ENCODE results near the gene RORB.

RORB gene

DNA sequence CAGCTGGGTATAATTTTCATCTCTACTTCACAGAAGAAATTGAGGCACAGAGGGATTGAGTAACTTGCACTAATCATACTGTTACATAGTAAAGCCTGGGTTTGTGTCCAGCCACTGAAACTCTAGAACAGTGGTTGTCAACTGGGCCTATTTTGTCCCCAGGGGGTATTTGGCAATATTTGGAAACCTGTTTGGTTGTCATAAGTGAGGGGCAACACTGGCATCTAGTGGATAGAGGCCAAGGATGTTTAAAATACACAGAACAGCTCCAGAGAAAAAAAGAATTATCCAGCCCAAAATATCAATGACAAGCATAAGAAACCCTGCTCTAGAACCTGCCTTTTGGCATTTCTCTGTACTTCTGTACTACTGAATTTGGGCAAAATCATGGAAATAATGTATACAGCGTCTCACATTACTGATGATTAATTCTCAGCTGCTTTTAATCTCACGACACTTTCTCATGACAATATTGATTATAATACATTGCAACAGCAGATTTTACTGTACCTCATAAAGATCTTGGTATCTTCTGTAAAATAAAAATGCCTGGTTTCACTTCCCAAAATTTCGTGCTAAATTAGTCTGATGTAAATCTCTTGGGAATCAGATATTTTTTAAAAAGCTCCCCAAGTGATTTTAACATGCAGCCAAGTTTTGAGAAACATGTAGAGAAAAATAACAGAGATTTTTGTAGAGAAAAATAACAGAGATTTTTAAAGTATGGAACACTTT, 112.7 kb downstream of the RORB start:
- no peak for DNase-seq

DNA sequence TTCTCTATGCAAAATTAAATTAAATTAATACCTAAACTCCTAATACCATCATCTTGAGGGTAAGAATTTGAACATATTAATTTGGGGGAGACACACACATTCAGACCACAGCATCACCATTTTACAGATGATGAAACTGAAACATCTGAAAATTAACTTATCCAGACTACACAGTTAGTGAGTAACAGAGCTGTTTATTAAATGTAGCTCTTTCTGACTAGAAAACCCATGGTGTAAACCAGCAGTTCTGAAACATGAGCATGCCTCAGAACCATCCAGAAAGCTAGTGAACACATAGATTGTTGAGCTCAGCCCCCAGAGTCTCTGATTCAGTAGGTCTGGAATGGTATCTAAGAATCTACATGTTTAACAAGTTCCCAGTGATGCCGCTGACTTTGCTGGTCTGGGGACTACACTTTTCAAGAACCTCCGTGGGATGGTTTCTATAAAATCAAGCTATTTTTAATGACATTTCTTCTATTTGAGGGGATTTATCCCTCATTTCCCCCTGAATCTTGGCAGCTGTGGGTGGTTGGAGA, 113.5 kb downstream of the RORB start:
- DNase-seq = no peak

DNA sequence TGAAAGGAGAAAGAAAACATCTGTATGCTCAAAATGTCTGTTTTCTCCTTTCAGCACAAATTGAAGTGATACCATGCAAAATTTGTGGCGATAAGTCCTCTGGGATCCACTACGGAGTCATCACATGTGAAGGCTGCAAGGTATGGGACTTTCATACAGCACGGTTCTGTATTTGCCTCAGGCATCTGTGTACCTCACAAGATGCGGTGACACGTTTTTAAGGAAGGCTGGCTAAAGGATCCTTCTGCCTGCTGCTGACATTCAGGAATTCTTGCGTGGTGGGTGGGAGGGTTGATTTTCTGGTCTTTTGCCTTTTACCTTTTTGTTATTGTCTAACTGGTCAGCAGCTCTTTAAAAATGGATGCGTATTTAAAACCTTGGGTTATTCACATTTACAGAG, 133.1 kb downstream of the RORB start:
- no peak for DNase-seq

DNA sequence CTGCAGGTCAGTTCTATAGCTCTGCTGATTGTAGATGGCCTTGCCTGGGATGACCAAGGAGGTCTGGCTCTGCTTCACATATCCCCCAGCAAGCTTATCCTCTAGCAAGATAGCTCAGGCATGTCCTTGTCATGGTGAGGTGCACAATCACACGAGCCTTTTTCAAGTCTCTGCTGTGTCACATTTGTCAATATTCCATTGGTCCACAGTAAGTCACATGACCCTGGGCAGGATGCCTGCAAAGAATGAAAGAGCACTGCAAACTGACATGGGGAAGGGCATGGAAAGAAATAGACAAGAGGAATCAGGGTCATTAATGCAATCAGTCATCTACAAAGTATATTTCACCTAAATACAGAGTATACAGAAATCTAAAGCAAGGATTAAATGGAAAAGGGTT, 142.0 kb downstream of the RORB start:
- no peak for DNase-seq

DNA sequence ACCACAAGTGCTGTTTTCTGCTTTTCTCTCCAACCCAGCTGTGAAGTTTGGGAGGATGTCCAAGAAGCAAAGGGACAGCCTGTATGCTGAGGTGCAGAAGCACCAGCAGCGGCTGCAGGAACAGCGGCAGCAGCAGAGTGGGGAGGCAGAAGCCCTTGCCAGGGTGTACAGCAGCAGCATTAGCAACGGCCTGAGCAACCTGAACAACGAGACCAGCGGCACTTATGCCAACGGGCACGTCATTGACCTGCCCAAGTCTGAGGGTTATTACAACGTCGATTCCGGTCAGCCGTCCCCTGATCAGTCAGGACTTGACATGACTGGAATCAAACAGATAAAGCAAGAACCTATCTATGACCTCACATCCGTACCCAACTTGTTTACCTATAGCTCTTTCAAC, 145.2 kb downstream of the RORB start:
- DNase-seq = no peak

DNA sequence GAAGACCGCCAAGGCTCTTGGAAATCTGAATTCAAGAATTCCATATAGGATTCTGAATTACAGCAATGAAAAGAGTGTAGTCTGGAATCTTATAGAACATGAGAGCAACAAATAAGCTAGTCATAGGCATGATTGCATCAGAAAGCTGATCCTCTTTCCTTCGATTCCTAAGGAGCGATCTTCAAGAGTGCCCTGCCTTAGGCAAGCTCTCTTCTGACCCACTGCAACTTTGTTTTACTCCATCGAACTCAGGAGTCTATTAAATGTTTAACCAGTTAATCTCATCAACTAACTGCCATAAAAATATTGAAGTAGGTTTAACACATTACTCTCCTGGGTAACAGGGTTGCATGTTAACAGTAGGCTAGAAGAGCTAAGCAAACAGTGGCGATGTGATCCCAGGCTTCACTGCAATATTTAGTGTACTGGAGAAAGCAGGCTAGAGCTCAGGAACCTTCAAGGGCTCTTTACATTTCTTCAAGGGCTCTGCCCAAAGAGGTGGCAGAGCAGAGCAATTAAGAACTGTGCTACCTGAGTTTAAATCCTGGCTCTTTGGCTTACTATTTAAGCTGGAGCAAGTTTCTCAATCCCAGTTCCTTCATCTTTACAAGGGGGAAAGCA, 146.3 kb downstream of the RORB start:
- no peak for DNase-seq

DNA sequence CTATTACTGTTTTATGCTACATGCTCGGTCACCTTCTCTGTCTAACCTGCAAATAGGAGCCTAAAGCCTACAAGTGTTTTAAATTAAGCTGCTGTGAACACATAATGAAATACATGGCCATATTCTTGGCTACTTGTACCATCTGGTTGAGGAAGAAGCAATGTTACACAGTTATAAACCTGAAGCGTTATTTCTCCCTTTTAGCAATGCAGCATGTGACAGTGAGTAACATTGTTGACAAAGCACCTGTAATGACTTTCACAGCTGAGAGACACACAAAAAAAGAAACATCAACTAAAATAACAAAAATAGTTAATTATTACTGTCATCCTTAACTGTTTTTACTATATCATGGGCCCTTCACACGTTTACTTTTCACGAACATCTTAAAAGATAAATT, 146.9 kb downstream of the RORB start:
- DNase-seq = no peak

DNA sequence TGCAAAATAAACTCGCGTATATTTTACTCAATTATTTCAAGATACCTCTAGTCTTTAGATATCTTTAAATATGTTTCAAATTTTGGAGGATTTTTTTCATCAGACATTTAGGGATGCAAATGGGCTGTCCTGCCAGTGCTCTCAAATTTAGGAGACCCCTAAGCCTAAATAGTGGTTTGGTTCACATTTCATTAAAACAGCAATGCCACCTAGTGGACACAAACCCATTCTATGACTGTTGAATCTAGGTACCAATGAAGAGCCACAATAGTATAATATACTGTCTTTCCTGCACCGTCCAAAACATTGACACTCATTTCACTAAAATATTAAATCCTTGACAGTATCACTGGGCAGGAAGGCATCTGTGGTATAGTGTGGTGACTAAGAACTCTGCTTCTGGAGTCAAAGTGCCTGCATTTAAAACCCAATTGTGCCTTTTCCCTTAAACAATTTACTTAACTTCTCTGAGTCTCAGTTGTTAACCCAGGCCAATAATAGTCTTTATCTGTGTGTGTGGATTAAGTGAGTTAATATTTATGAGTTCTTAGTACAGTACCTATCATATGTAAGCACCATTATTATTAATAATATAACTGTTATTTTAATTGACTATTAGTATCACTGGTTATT, 148.0 kb downstream of the RORB start:
- no peak for DNase-seq

DNA sequence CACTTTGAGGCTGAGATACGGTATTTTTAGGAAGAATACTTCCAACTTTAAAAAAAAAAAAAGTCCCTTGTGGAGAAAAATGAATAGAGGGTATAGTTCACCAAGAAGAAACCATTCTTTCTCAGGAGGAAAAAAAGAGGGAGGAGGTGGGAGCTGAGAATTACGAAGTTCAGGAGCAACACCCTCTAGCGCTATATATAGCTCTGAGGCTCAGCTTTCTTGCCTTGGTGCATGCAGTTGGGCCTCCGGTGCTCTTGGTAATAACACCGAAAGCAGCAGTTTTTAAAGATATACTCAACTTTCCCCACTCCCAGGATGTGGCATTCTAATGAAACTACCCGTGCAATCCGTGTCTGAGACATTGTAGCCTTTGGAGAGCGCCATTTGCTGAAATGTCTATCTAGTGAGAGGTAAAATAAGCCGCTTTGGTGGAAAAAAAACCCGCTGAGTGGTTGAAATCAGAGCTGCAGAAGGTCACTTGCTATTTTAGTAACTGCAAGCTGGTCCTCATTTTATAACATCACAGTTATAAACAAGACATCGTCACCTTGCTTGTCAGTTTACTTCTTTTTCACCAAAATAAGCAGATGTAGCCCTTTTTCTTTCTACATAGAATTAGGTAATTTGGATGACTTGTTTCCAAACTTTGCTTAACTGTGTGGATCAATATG, 156.4 kb downstream of the RORB start:
- DNase-seq = no peak

DNA sequence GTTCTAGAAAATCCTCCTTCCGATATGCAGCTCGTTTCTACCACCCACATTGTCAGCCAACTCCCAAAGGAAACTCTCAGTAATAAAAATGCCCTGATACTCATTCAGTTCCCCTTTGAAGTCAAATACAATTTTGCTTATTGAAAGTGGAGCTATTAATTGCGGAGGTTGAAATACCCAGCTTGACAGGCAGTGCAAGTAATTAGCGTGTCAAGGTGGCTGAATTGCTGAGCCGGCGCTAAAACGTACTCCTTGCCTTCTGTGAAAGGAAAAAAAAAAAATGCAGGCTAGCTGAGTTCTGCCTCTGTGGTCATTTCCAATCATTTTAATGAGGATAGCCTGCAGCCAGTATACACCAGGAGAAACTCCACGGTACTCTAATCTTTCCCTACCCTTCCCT, 165.5 kb downstream of the RORB start:
- DNase-seq = no peak

DNA sequence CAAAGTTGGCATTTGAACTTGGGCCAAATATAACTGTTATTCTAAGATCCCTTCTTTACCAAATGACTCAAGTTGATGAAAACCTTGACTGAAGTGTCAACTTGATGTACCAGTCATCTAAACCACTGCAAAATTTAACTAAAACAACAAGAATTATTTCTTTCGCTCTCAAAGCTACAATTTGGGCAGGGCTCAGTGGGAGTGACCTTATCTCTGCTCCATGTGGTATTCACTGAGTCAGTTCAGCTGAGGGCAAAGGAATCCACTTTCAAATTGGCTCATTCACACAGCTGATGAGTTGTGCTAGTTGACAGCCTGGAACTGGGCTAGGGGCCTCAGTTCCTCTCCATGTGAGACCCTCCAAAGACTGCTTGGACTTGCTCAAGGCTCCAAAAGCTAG, 166.3 kb downstream of the RORB start:
- DNase-seq = no peak

DNA sequence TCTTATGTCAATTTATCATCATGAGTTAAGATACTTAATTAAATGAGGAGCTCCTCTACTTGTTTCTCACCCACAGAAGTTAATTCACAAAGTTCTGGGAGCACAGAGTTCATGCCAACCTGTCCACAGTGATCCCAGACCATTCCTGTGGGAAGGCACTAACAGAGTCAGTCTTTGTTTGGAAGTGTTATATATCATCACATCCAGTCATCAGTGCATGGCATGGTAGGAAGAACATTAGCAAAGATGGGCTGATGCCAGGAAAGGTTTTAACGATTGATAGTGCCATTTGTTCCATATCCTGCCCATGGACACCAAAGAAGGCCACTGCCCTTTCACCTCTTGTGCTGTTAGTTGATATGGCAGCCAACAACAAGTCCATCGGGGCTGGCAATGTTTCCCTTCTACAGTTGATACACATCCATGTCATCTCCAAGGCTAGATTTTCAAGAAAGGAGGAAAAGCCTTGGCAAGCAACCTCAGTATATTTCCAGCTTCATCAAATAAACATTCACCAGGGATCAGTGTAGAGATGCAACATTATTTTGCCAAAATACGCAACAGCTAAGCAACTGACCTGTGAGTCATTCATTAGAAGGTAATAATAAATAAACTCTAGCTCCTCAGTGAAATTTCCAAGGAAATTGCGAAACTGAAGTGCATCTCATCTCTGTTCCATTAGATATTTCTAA, 169.6 kb downstream of the RORB start:
- no peak for DNase-seq

DNA sequence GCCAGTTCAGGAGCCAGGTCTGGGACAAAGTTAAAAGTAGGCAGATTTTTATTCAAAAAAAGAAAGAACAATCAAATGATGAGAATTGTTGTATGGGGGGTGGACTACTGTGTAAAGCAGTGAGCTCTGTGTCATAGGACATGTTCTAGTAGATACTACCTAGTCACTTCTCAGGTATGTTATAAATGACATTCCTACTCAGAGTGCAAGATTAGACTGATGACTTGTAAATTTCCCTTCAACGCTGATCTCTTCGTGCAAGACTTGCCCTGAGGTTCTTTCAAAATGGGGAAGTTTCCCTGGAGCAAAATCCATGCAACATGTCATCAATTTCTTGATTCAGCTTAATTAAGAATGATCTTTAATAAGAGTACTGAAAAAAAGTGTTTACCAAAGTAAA, 175.1 kb downstream of the RORB start:
- no peak for DNase-seq

DNA sequence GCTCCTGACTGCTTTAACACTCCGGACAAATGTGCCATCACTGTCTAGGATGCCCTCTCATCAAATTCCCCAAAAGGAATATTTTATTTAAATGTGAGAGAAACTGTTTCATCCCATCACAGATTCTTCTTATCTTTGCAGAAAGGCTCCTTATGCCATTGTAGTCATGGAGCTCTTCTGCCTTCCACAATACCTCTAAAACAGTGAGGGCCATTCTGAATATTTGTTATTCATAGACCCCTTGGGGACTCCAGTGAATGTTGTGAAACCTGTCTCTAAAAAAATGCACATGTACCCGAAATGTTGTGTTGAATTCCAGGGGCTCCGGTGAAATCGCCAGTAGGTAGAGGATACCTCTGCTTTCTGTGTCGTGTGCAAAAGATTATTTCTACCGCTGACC, 176.9 kb downstream of the RORB start:
- no peak for DNase-seq

DNA sequence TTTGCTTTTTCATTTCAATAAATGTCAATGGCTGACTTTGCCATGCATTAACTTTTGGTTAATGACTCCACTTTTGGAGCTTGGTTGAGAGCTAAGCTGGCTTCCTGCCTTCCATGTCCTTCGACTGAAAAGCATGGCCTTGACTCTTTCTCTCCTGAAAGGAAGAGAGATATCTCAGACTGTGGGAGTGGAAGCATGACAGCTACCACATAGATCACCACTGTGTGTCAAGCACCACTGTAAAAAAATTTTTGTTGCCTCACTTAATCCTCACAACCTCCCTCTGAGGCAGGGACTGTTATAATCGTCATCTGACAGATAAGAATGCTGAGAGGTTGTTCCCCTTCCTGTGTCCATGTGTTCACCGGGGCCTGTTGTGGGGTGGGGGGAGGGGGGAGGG, 184.8 kb downstream of the RORB start:
- no peak for DNase-seq

DNA sequence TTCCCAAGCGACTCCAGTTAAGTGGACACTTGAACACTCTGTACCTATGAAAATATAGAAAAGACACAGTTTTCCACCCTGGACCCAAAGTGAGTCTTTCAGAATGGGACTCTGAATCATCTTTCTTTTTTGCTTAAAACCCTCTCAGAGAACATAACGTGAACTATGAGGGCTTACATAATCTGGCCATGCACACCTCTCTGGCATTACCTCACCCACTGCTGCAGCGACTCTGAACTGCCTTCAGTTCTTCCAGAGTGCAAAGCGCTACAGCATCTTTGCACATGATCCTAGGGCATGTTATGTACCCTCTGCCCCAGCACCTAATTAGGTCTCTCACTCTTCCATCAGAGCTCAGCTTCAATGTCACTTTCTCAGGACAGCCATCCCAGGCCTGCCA, 186.2 kb downstream of the RORB start:
- no peak for DNase-seq

DNA sequence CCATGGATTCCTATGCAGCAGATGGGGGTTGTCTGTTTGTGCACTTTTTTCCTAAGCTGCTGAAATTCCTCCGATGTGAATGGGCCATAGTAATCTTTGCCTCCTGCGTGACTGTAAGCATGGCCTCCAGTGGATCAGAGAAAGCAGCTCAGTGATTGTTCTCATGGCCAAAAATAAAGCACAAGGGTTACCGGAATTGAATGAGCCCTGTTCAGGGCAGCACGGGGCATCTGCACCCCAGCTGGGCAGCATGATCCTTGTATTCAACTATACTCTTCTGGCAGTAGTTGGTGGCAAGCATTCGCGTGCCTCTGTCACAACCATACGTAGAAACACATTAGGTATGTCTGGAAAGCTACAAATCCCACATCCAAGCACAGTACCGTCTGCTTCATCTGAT, 193.9 kb downstream of the RORB start:
- DNase-seq = no peak

DNA sequence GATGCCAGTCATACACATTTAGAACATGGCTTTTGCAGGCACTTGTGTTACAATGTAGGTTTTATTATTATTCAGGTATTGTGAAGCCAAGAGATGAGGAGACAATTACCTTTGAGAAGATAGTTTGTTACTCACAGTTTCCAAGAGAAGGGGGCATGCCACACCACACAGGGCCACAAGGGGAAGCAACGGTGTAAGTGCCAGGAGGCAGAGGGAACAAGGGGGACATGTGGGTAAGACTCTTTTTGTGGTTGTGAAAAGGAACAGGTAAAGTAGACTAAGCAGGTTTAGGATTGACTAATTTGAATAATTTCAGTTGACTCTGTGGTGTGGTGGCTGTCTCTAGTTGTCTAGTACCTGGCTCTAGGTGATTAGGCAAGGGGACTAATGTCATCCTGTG, 199.4 kb downstream of the RORB start:
- DNase-seq = no peak

DNA sequence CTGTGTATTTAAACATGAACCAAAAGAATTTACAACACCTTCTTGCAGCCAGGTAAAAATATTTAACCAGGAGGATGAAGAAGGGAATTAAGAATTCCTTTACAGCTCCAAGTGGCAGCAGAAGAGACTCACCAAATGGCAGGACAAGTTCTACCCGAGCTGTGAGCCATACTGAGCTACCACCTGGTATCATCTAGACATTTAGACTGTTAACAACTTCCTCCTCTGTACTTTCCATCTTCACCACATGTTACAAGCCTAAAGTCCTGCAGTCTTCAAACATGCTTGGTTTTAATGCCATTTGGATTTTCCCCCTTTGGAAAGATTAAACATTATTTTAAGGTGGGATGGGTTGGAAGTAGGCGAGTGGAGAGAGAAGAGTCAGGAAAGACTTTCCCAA, 200.4 kb downstream of the RORB start:
- no peak for DNase-seq

DNA sequence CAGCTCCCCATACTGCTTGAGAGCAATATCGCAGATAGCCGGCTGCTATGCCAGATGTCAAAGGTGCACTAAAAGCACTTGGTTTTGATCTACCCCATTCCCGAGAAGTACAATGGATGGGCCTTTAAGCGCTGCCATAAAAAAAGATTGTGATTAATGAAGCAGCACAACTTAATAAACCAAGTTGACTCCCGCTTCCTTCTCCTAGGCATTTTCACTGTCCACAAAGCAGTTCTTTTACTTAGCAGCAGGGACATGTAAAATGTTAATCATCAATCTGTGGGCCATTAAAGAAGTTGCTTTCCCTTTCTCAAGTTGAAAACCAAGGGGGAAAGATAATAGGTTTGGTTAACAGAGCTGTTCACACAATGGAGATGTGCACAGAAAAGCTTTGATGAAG, 214.2 kb downstream of the RORB start:
- no peak for DNase-seq

DNA sequence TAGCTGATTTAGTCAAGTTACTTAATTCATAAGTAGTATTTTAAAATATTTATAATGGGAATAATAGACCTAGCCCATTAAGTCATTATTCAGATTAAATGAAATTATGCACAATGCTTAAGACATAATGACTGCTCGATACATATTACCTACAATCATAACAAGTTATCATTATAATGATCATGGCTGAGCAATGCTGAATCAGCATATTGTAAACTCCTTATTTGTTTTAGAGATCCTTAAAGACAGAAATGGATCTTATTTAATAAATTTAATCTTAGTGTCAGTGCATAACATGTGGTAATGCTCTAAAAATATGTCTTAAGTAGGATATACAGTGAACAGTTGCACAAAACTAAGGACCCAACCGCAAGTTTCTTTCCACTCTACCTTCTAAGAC, 221.6 kb downstream of the RORB start:
- DNase-seq = no peak

DNA sequence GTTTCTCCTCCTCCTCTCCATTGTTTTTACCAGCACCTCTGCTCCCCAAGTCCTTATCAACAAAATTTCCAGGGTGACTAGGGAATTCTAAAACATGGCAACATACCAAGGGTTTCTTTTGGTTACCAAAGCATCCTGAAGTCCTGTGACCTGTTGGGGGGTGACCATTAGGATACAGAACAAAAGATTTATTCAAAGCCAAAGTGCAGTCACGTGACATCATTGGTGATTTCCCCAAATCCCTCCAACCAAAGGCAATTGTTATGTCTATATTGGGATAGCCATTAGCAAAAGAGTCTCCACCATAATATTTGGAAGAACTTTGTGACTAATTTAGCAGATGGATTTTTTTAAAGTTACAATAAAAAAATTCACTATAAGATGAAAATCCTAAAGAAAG, 222.2 kb downstream of the RORB start:
- no peak for DNase-seq
